ENCODE data around the gene NEDD8.
A peak's percentile ranks its signal among the peaks of the same experiment; 100 is the strongest.

NEDD8 gene

GRCh38 chr14:24233538-24233866 is 1.3 kb upstream of the NEDD8 start:
- H3K4me3 ChIP-seq (ENCODE audit: low read length, poor library complexity, severe bottlenecking) = peak overlapping the region; percentile 93
- H3K4me2 ChIP-seq (ENCODE audit: low read depth, low read length, poor library complexity, severe bottlenecking) = peak overlapping the region; percentile 98
- peaks cover 39% of the 10 kb centered on the region for H3K4me1 ChIP-seq (ENCODE audit: insufficient read depth, low read length, poor library complexity, severe bottlenecking)
- H3K27me3 ChIP-seq (ENCODE audit: insufficient read depth, low read length, poor library complexity, severe bottlenecking) = no peaks in the 10 kb centered on the region
- no peak for TF ChIP-seq EZH2phosphoT487 (IDR thresholded peaks at IDR 0.05; ENCODE audit: borderline replicate concordance)
- TF ChIP-seq, protein P1, sequence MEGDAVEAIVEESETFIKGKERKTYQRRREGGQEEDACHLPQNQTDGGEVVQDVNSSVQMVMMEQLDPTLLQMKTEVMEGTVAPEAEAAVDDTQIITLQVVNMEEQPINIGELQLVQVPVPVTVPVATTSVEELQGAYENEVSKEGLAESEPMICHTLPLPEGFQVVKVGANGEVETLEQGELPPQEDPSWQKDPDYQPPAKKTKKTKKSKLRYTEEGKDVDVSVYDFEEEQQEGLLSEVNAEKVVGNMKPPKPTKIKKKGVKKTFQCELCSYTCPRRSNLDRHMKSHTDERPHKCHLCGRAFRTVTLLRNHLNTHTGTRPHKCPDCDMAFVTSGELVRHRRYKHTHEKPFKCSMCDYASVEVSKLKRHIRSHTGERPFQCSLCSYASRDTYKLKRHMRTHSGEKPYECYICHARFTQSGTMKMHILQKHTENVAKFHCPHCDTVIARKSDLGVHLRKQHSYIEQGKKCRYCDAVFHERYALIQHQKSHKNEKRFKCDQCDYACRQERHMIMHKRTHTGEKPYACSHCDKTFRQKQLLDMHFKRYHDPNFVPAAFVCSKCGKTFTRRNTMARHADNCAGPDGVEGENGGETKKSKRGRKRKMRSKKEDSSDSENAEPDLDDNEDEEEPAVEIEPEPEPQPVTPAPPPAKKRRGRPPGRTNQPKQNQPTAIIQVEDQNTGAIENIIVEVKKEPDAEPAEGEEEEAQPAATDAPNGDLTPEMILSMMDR (conservative IDR thresholded peaks at IDR 0.05; ENCODE audit: low read length) = no peak
- H3K79me2 ChIP-seq (ENCODE audit: insufficient read depth, low read length) = peaks cover 66% of the 10 kb centered on the region
- H2AFZ ChIP-seq (ENCODE audit: low read length) = no peak overlapping the region
- H3K9me3 ChIP-seq (ENCODE audit: insufficient read depth, low read depth, low read length) = no peaks in the 10 kb centered on the region
- H3F3A ChIP-seq (ENCODE audit: low read depth) = no peaks in the 10 kb centered on the region
- peak overlapping the region; percentile 89 for H3K9ac ChIP-seq (ENCODE audit: low read depth, low read length, poor library complexity, severe bottlenecking)
- no peaks in the 10 kb centered on the region for H4K20me1 ChIP-seq (ENCODE audit: insufficient read depth, low read length, poor library complexity, severe bottlenecking)
- H3K36me3 ChIP-seq (ENCODE audit: insufficient read depth, low read length) = peaks cover 27% of the 10 kb centered on the region; the same call in 1 of the 2 replicates
- no peaks in the 10 kb centered on the region for H3K9me2 ChIP-seq (replicated peaks; ENCODE audit: low read depth, low read length)

DNA sequence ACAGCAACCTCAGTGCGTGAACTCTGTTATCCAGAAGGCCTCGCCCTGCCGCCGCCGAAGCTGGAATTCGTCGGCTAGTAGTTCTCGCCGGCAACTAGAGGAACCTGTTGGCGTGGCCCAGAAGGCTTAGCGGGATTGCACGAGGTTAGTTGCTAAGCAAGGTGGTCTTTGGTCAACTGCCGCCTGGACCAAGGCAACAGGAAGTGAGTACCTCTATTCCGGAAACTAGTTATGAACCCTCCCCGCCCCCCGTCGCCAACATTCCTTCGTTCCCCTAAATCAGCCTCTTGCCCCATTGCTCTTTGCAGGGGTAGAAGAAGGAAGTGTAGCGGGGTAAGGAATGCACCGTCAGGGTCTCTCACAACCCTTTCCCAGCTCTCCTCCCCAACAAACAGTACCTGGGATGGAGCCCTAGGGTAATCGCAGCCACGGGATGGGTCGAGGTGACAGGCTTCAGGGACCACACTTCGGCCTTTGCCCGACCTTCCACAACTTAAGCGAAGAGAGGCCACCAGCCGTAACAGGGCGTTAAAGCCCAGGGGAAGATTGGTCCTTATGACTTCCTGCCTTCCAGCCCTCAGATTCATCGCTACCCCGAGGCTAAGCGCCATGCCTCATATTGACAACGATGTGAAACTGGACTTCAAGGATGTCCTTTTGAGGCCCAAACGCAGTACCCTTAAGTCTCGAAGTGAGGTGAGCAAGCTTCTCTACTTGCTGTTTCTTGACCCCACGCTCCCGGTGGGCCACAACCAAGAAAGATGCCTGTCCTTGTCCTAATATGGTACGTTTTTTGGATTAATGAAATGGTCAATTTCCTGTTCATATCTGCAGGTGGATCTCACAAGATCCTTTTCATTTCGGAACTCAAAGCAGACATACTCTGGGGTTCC is 724 bp upstream of the NEDD8 start, which contains the start of gene GMPR2:
Gene GMPR2 (plus strand): TSS at position 285 of the 893 bp plus-strand sequence. CDS start 325 bp downstream, at position 610.
- peak within 1 kb of the TSS; percentile 89 for H3K9ac ChIP-seq (ENCODE audit: low read depth, low read length, poor library complexity, severe bottlenecking)
- H3K4me3 ChIP-seq (ENCODE audit: low read length, poor library complexity, severe bottlenecking) = peak within 1 kb of the TSS; percentile 93
- no peaks in the 10 kb centered on the region for H4K20me1 ChIP-seq (ENCODE audit: insufficient read depth, low read length, poor library complexity, severe bottlenecking)
- H3K27me3 ChIP-seq (ENCODE audit: insufficient read depth, low read length, poor library complexity, severe bottlenecking) = no peaks in the 10 kb centered on the region
- H3K36me3 ChIP-seq (ENCODE audit: insufficient read depth, low read length) = peaks cover 21% of the 10 kb centered on the region; the same call in 1 of the 2 replicates
- peak within 1 kb of the TSS; percentile 96 for H2AFZ ChIP-seq (ENCODE audit: low read length)
- peaks cover 39% of the 10 kb centered on the region for H3K4me1 ChIP-seq (ENCODE audit: insufficient read depth, low read length, poor library complexity, severe bottlenecking)
- no peak for TF ChIP-seq EZH2phosphoT487 (IDR thresholded peaks at IDR 0.05; ENCODE audit: borderline replicate concordance)
- TF ChIP-seq, protein P1 (conservative IDR thresholded peaks at IDR 0.05; ENCODE audit: low read length) = no peak
- H3K9me3 ChIP-seq (ENCODE audit: insufficient read depth, low read depth, low read length) = no peaks in the 10 kb centered on the region
- peaks cover 66% of the 10 kb centered on the region for H3K79me2 ChIP-seq (ENCODE audit: insufficient read depth, low read length)
- no peaks in the 10 kb centered on the region for H3K9me2 ChIP-seq (replicated peaks; ENCODE audit: low read depth, low read length)
- no peaks in the 10 kb centered on the region for H3F3A ChIP-seq (ENCODE audit: low read depth)
- peak within 1 kb of the TSS; percentile 98 for H3K4me2 ChIP-seq (ENCODE audit: low read depth, low read length, poor library complexity, severe bottlenecking)

DNA sequence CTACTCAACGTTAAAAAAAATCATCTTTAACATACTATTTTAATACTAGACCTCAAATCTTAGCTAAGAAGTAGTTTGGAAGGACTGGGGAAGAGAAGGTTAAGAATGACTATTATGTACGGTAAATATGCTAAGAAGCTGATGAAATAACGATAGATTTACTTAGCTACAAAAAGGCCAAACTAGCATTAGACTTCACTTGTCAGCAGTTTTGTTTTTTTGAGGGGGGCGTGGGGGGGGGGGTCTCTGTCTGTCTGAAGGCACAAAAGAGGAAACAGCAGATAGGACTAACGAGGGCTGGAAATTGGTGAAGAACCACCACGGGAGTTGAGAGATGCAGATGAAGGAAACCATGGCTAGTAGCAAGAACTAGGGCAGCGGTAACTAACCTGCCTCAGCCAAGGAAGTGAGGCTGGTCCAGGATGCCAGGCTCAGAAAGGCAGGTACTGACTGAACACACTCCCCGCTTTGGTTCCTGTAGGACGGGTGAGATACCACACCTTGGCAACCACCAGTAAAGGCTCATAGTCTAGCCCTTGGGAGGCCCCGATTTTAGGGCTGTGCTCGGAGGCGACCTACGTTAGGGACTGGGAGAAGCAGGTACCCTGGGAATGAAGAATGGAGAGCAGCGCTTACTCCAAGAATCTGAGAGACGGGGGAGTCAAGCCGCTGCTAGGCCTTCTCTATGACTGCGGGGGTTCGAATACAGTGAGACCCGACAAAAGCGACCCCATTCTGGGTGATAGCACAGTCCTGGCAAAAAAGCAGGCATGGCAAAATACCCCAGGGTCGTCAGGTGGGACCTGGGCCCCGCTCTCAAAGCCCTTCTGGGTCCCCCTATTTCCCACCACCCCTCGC is 675 bp downstream of the NEDD8 start:
- H3K9ac ChIP-seq (ENCODE audit: low read depth, low read length, poor library complexity, severe bottlenecking) = peak overlapping the region; percentile 89
- H3K4me3 ChIP-seq (ENCODE audit: low read length, poor library complexity, severe bottlenecking) = peak overlapping the region; percentile 93
- no peak for TF ChIP-seq EZH2phosphoT487 (IDR thresholded peaks at IDR 0.05; ENCODE audit: borderline replicate concordance)
- TF ChIP-seq, protein P1 (conservative IDR thresholded peaks at IDR 0.05; ENCODE audit: low read length) = no peak
- H3K36me3 ChIP-seq (ENCODE audit: insufficient read depth, low read length) = peaks cover 7% of the 10 kb centered on the region; the same call in 1 of the 2 replicates
- H3K4me1 ChIP-seq (ENCODE audit: insufficient read depth, low read length, poor library complexity, severe bottlenecking) = peaks cover 39% of the 10 kb centered on the region
- peaks cover 71% of the 10 kb centered on the region for H3K79me2 ChIP-seq (ENCODE audit: insufficient read depth, low read length)
- no peaks in the 10 kb centered on the region for H3K27me3 ChIP-seq (ENCODE audit: insufficient read depth, low read length, poor library complexity, severe bottlenecking)
- H3K9me3 ChIP-seq (ENCODE audit: insufficient read depth, low read depth, low read length) = no peaks in the 10 kb centered on the region
- H3F3A ChIP-seq (ENCODE audit: low read depth) = no peaks in the 10 kb centered on the region
- H2AFZ ChIP-seq (ENCODE audit: low read length) = peak overlapping the region; percentile 96
- H4K20me1 ChIP-seq (ENCODE audit: insufficient read depth, low read length, poor library complexity, severe bottlenecking) = no peaks in the 10 kb centered on the region
- H3K4me2 ChIP-seq (ENCODE audit: low read depth, low read length, poor library complexity, severe bottlenecking) = peak overlapping the region; percentile 98
- H3K9me2 ChIP-seq (replicated peaks; ENCODE audit: low read depth, low read length) = no peaks in the 10 kb centered on the region
